Right lobe of liver (tissue), 6 donors: ENCODE measurements around the gene CDC42BPA. TPM values are rescaled to one million over a fixed set of nuclear protein-coding genes. Genes with fewer than 3 reads are reported as not detected.
"Not testable (repeated sequence)": the region's sequence is repeated elsewhere in the genome, so short reads cannot be mapped to it uniquely, and the experiment has no call there.

ENCODE experiments used
- ATAC-seq, 4 donors: fragments of 200-7000 bp; cut with Tn5 transposase; one replicate each; pipeline ENCODE4 v1.9.1; 2020; ENCODE audit warnings: mild to moderate bottlenecking in 4 of 4, moderate library complexity in 4 of 4
- DNase-seq, 3 donors: peaks; one replicate each; pipeline ENCODE4 v3.0.0-alpha.2; 2020
- H3K27ac ChIP-seq, 3 donors: fragments of 200-600 bp; one replicate each; pipeline ENCODE4 v1.8.0; 2022
- H3K27me3 ChIP-seq, 2 donors: fragments of 200-600 bp; one replicate each; pipeline ENCODE4 v1.8.0; 2022
- H3K36me3 ChIP-seq, 4 donors: fragments of 200-600 bp; sonication (generic) in 1 of 4; one replicate each; pipeline versions ENCODE4 v1.5.1 to v1.8.0; 2017 to 2022; ENCODE audit warnings: control low read depth in 1 of 4
- H3K4me1 ChIP-seq, 4 donors: fragments of 200-600 bp; sonication (generic) in 1 of 4; one replicate each; pipeline versions ENCODE4 v1.5.1 to v1.8.0; 2017 to 2022; ENCODE audit warnings: control low read depth in 1 of 4
- H3K4me3 ChIP-seq, 3 donors: fragments of 200-600 bp; one replicate each; pipeline ENCODE4 v1.8.0; 2022
- H3K9me3 ChIP-seq, 4 donors: fragments of 200-600 bp; sonication (generic) in 1 of 4; one replicate each; pipeline versions ENCODE4 v1.5.1 to v1.8.0; 2017 to 2022; ENCODE audit warnings: control low read depth in 1 of 4
- CTCF ChIP-seq, 4 donors: fragments of 200-600 bp in 3 of 4; fragments of 450-650 bp in 1 of 4; IDR thresholded peaks; one replicate each; pipeline versions ENCODE4 v1.5.1 to v1.8.0; 2016 to 2022; ENCODE audit warnings: antibody characterized with exemption in 4 of 4, mild to moderate bottlenecking in 2 of 4
- POLR2A ChIP-seq: fragments of 450-650 bp; IDR thresholded peaks from one replicate; pipeline ENCODE4 v1.6.1; 2017; ENCODE audit warnings: antibody characterized with exemption, mild to moderate bottlenecking
- whole genome bisulfite sequencing: methylation state at CpG from one replicate; pipeline ENCODE4 v1.1.6; 2018; ENCODE audit warnings: low coverage, low lambda C conversion rate; ENCODE audit not compliant: insufficient coverage; ENCODE audit errors: missing lambda C conversion rate; 5-methylcytosine and 5-hydroxymethylcytosine counted together
- intact Hi-C, 2 donors: fragments of 100-400 bp; cut with DNase I; formaldehyde crosslinking; loops; one replicate each; pipeline versions ENCODE4 v1.11.2 to v1.14.1; 2022
- total RNA-seq, 6 experiments: library from RNA; depleted of rRNA in 2 of 6; stranded (reverse); fragments of >200 nt in 2 of 6; fragmentation: NEBNext Ultra II Directional in 3 of 6; extraction: Animal tissue kit (Norgen Biotek cat#: 25700) in 3 of 6; gene quantifications; one replicate each; pipeline versions ENCODE4 v1.1.0 to v1.2.4, GENCODE V29; 2016 to 2023
- donor health status: DM: no; HTN: yes; CAD: no.
- donor health status: DM: no; HTN: no; CAD: no.
- donor health status: DM: no; HTN: no; CAD: no.
- donor health status: DM: no; HTN: yes; CAD: no.
- donor health status: DM: no; HTN: yes; CAD: no.

CDC42BPA gene
- total RNA-seq, 6 experiments from 2014 or later, result 11.4 to 35.0 (median 22.2) TPM

- H3K4me3 ChIP-seq, result no peak overlapping the region
- intact Hi-C loops, result no loop called here
- DNase-seq (no peak), ATAC-seq (no peak)
- H3K27ac ChIP-seq, result no peak overlapping the region
- H3K36me3 ChIP-seq, result no peaks in the 10 kb centered on the region
- no peaks in the 10 kb centered on the region for H3K9me3 ChIP-seq
- no peak for TF ChIP-seq POLR2A
- H3K4me1 ChIP-seq, result peaks cover 0 to 7% (median 0%) of the 10 kb centered on the region in 4 donors
- H3K27me3 ChIP-seq, result no peaks in the 10 kb centered on the region
These were observed 308.4 kb downstream of the CDC42BPA start for GRCh38 chr1:227009937-227010336.

- Histone ChIP-seq H3K27ac (no peak overlapping the region), H3K9me3 (no peaks in the 10 kb centered on the region), H3K4me1 (no peaks in the 10 kb centered on the region), H3K27me3 (no peaks in the 10 kb centered on the region), H3K4me3 (no peak overlapping the region), H3K36me3 (peaks cover 0 to 5% (median 1%) of the 10 kb centered on the region in 4 donors)
- ATAC-seq, result no peak
- TF ChIP-seq POLR2A (no peak), CTCF (IDR thresholded peaks at IDR 0.05) (no peak)
- intact Hi-C loops, result no loop called here
- WGBS, result no CpG with 5 or more reads among the region's 5 CpGs
- no peak for DNase-seq
These were observed 312.0 kb downstream of the CDC42BPA start for GRCh38 chr1:227006226-227006796.

GRCh38 chr1:227004796-227005195, 313.5 kb downstream of the CDC42BPA start:
- no peak for ATAC-seq
- Histone ChIP-seq H3K4me1 (no peaks in the 10 kb centered on the region), H3K27ac (no peak overlapping the region), H3K4me3 (no peak overlapping the region), H3K27me3 (no peaks in the 10 kb centered on the region), H3K36me3 (peaks cover 0 to 5% (median 1%) of the 10 kb centered on the region in 4 donors), H3K9me3 (no peaks in the 10 kb centered on the region)
- WGBS, result 82% methylated on average over 3 of the region's 8 CpGs
- no peak for DNase-seq
- TF ChIP-seq POLR2A (no peak), CTCF (IDR thresholded peaks at IDR 0.05) (no peak)
- intact Hi-C loops, result no loop called here

GRCh38 chr1:227003165-227003564, 315.1 kb downstream of the CDC42BPA start:
- H3K27me3 ChIP-seq, result no peaks in the 10 kb centered on the region
- H3K4me1 ChIP-seq, result no peaks in the 10 kb centered on the region
- ATAC-seq, result no peak
- H3K27ac ChIP-seq, result no peak overlapping the region
- no peak for DNase-seq
- peaks cover 0 to 5% (median 1%) of the 10 kb centered on the region in 4 donors for H3K36me3 ChIP-seq
- H3K4me3 ChIP-seq, result no peak overlapping the region
- intact Hi-C loops, result no loop called here
- TF ChIP-seq POLR2A (no peak), CTCF (IDR thresholded peaks at IDR 0.05) (no peak)
- no peaks in the 10 kb centered on the region for H3K9me3 ChIP-seq
- WGBS, result over 99% methylated on average over 8 of the region's 8 CpGs

DNA sequence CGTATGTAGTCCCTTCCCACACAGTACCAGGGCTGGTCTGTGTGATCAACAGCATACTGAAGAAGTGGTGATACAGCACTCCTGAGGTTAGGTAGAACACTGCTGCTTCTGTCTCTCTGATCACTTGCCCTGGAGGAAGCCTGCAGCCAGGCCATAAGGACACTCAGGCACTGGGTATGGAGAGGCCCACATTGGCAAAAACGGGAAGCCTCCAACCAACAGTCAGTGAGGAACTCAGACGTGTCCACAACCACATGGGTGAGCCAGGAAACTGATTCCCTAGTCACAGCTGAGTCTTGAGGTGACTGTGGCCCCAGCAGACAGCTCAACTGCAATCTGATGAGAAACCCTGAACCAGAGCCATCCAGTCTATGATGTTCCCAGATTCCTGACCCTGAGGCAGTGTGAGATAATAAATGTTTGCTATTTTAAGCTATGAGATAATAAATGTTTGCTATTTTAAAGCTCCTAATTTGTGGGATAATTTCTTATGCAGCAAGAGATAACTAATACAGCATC, 315.7 kb downstream of the CDC42BPA start:
- H3K9me3 ChIP-seq, result no peaks in the 10 kb centered on the region
- intact Hi-C loops, result no loop called here
- 77% methylated on average over 3 of the region's 3 CpGs for WGBS
- H3K4me3 ChIP-seq, result no peak overlapping the region
- no peak for DNase-seq
- H3K36me3 ChIP-seq, result peaks cover 0 to 5% (median 1%) of the 10 kb centered on the region in 4 donors
- H3K27ac ChIP-seq, result no peak overlapping the region
- peak in 1 of 4 donors; percentile 28 for ATAC-seq
- no peaks in the 10 kb centered on the region for H3K27me3 ChIP-seq
- H3K4me1 ChIP-seq, result no peaks in the 10 kb centered on the region
- TF ChIP-seq POLR2A, result no peak
- TF ChIP-seq CTCF (IDR thresholded peaks at IDR 0.05), result no peak

DNA sequence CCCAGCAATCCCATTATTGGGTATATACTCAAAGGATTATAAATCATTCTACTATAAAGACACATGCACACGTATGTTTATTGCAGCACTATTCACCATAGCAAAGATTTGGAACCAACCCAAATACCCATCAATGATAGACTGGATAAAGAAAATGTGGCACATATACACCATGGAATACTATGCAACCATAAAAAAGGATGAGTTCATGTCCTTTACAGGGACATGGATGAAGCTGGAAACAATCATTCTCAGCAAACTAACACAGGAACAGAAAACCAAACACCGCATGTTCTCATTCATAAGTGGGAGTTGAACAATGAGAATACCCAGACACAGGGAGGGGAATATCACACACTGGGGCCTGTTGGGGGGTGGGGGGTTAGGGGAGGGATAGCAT, 318.7 kb downstream of the CDC42BPA start:
- intact Hi-C loops, H3K36me3 ChIP-seq, H3K4me1 ChIP-seq, H3K9me3 ChIP-seq, ATAC-seq, H3K27me3 ChIP-seq, DNase-seq, H3K27ac ChIP-seq, H3K4me3 ChIP-seq: not testable (repeated sequence)
- 100% methylated on average over 2 of the region's 2 CpGs for WGBS
